Testis (tissue), 2 donors: ENCODE results near the gene PROZ.

Experiments used
- POLR2A ChIP-seq: fragments of 450-650 bp; IDR thresholded peaks from one replicate; pipeline ENCODE4 v1.6.1; 2017; ENCODE audit warnings: antibody characterized with exemption, mild to moderate bottlenecking, moderate library complexity
- TF ChIP-seq, protein P1 (sequence below), 3 experiments: fragments of 450-650 bp in 2 of 3; fragments of 200-600 bp in 1 of 3; sonication (generic) in 1 of 3; IDR thresholded peaks; one replicate each; pipeline ENCODE4 v1.5.1; 2016 to 2019; ENCODE audit warnings: antibody characterized with exemption in 3 of 3, mild to moderate bottlenecking in 2 of 3, moderate library complexity in 1 of 3

DNA sequence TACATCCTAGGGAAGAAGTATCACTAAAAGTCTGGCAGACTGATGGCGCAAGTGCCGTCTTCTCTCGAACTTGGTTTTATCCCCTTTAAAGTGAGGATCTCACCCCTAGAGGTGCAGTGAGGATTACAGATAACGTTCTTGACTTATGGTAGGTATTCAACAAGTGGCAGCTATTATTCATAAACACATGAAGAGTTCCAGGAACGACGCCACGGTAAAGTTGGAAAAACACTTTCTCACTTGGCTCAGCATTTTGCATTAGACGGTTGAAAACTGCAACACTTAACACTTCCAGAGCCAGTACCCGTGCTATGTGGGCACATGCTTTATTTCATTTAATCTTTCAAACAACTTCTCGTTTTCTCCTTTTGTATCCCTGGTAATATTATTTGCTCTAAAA lies 8.7 kb downstream of the PROZ start:
- TF ChIP-seq, protein P1, sequence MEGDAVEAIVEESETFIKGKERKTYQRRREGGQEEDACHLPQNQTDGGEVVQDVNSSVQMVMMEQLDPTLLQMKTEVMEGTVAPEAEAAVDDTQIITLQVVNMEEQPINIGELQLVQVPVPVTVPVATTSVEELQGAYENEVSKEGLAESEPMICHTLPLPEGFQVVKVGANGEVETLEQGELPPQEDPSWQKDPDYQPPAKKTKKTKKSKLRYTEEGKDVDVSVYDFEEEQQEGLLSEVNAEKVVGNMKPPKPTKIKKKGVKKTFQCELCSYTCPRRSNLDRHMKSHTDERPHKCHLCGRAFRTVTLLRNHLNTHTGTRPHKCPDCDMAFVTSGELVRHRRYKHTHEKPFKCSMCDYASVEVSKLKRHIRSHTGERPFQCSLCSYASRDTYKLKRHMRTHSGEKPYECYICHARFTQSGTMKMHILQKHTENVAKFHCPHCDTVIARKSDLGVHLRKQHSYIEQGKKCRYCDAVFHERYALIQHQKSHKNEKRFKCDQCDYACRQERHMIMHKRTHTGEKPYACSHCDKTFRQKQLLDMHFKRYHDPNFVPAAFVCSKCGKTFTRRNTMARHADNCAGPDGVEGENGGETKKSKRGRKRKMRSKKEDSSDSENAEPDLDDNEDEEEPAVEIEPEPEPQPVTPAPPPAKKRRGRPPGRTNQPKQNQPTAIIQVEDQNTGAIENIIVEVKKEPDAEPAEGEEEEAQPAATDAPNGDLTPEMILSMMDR (IDR thresholded peaks at IDR 0.05) = no peak
- TF ChIP-seq POLR2A = no peak
